MM.1S (cell line): Measurements from ENCODE around the gene TTR.

Source experiments
- DNase-seq: peaks from one replicate; pipeline ENCODE4 v3.0.0-alpha.2; 2015
- H2AFZ ChIP-seq: fragments of 300-600 bp; sonication (generic); 2 replicates; pipeline ENCODE4 v1.6.0; 2016; ENCODE audit warnings: antibody characterized with exemption, low read length
- H3F3A ChIP-seq: fragments of 300-600 bp; sonication (generic); 2 replicates; pipeline ENCODE4 v1.6.1; 2016; ENCODE audit warnings: mild to moderate bottlenecking, antibody characterized with exemption, low read length, moderate library complexity, mixed read lengths; ENCODE audit not compliant: insufficient read depth
- H3K27ac ChIP-seq: fragments of 300-600 bp; sonication (generic); 2 replicates; pipeline ENCODE4 v1.5.1; 2016; ENCODE audit warnings: mild to moderate bottlenecking, low read length
- H3K27me3 ChIP-seq: fragments of 300-600 bp; sonication (generic); replicated peaks from 2 replicates; pipeline ENCODE4 v1.6.0; 2016; ENCODE audit warnings: low read length; ENCODE audit not compliant: insufficient read depth
- H3K36me3 ChIP-seq: fragments of 300-600 bp; sonication (generic); replicated peaks from 2 replicates; pipeline ENCODE4 v1.6.1; 2016; ENCODE audit warnings: mild to moderate bottlenecking, low read length, mixed read lengths; ENCODE audit not compliant: insufficient read depth
- H3K4me1 ChIP-seq: fragments of 300-600 bp; sonication (generic); 2 replicates; pipeline ENCODE4 v1.6.1; 2016; ENCODE audit warnings: low read length, mixed read lengths
- H3K4me2 ChIP-seq: fragments of 300-600 bp; sonication (generic); 2 replicates; pipeline ENCODE4 v1.6.0; 2016; ENCODE audit warnings: low read depth, low read length
- H3K4me3 ChIP-seq: fragments of 300-600 bp; sonication (generic); 2 replicates; pipeline ENCODE4 v1.5.1; 2016; ENCODE audit warnings: low read length, mixed read lengths
- H3K79me2 ChIP-seq: fragments of 300-600 bp; sonication (generic); 2 replicates; pipeline ENCODE4 v1.6.1; 2016; ENCODE audit warnings: mixed run types, low read length, mixed read lengths
- H3K9ac ChIP-seq: fragments of 300-600 bp; sonication (generic); 2 replicates; pipeline ENCODE4 v1.6.1; 2016; ENCODE audit warnings: low read length, mixed read lengths
- H3K9me2 ChIP-seq: fragments of 300-600 bp; sonication (generic); replicated peaks from 2 replicates; pipeline ENCODE4 v1.6.1; 2016; ENCODE audit warnings: mild to moderate bottlenecking, low read length, mixed read lengths; ENCODE audit not compliant: insufficient read depth
- H3K9me3 ChIP-seq: fragments of 300-600 bp; sonication (generic); replicated peaks from 2 replicates; pipeline ENCODE4 v1.6.1; 2016; ENCODE audit warnings: mild to moderate bottlenecking, low read length, mixed read lengths; ENCODE audit not compliant: insufficient read depth
- H4K20me1 ChIP-seq: fragments of 300-600 bp; sonication (generic); 2 replicates; pipeline ENCODE4 v1.6.1; 2016; ENCODE audit warnings: mild to moderate bottlenecking, low read length, moderate library complexity, mixed read lengths; ENCODE audit not compliant: insufficient read depth
- EZH2 ChIP-seq: fragments of 300-600 bp; sonication (generic); optimal IDR thresholded peaks from 2 replicates; pipeline ENCODE3; 2017; ENCODE audit warnings: low read depth, mild to moderate bottlenecking, antibody characterized with exemption, low read length, mixed read lengths
- EZH2phosphoT487 ChIP-seq: fragments of 300-600 bp; sonication (generic); IDR thresholded peaks from 2 replicates; pipeline ENCODE4 v1.6.1; 2018; ENCODE audit warnings: antibody characterized with exemption, low read length
- TF ChIP-seq, protein P1 (sequence below): fragments of 300-600 bp; sonication (generic); IDR thresholded peaks from 2 replicates; pipeline ENCODE4 v1.5.1; 2016; ENCODE audit warnings: antibody characterized with exemption, low read length, mixed read lengths

Gene TTR

DNA sequence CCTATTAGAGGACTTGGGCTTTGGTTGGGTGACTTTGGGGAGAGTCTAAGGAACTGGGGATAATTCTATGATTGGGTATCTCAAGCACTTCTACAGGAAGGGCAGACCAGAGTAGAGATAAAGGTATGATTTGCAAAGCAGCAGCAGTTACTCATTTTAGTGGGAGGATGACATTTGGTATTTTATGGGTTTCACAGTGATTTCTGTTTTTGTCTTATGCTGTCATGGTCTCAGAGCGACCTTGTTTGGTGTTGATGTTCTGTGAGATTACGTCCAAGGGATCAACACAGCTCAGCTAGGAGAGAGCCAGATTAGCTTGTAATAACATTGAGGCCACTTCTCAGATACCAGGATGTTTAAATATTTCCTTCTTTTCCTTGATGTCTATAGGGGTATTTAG, 18.2 kb downstream of the TTR start:
- no peaks in the 10 kb centered on the region for H3K4me1 ChIP-seq
- H3K9ac ChIP-seq: no peak overlapping the region
- no peaks in the 10 kb centered on the region for H3K36me3 ChIP-seq
- H4K20me1 ChIP-seq: no peaks in the 10 kb centered on the region
- H2AFZ ChIP-seq: no peak overlapping the region
- H3K9me3 ChIP-seq: no peaks in the 10 kb centered on the region
- H3K9me2 ChIP-seq: no peaks in the 10 kb centered on the region
- no peaks in the 10 kb centered on the region for H3K79me2 ChIP-seq
- DNase-seq: no peak
- H3K27me3 ChIP-seq: no peaks in the 10 kb centered on the region
- no peak overlapping the region for H3K4me3 ChIP-seq
- TF ChIP-seq EZH2phosphoT487 (no peak), EZH2 (no peak)
- TF ChIP-seq, protein P1, sequence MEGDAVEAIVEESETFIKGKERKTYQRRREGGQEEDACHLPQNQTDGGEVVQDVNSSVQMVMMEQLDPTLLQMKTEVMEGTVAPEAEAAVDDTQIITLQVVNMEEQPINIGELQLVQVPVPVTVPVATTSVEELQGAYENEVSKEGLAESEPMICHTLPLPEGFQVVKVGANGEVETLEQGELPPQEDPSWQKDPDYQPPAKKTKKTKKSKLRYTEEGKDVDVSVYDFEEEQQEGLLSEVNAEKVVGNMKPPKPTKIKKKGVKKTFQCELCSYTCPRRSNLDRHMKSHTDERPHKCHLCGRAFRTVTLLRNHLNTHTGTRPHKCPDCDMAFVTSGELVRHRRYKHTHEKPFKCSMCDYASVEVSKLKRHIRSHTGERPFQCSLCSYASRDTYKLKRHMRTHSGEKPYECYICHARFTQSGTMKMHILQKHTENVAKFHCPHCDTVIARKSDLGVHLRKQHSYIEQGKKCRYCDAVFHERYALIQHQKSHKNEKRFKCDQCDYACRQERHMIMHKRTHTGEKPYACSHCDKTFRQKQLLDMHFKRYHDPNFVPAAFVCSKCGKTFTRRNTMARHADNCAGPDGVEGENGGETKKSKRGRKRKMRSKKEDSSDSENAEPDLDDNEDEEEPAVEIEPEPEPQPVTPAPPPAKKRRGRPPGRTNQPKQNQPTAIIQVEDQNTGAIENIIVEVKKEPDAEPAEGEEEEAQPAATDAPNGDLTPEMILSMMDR: no peak
- no peak overlapping the region for H3K27ac ChIP-seq
- H3F3A ChIP-seq: no peaks in the 10 kb centered on the region
- no peak overlapping the region for H3K4me2 ChIP-seq

DNA sequence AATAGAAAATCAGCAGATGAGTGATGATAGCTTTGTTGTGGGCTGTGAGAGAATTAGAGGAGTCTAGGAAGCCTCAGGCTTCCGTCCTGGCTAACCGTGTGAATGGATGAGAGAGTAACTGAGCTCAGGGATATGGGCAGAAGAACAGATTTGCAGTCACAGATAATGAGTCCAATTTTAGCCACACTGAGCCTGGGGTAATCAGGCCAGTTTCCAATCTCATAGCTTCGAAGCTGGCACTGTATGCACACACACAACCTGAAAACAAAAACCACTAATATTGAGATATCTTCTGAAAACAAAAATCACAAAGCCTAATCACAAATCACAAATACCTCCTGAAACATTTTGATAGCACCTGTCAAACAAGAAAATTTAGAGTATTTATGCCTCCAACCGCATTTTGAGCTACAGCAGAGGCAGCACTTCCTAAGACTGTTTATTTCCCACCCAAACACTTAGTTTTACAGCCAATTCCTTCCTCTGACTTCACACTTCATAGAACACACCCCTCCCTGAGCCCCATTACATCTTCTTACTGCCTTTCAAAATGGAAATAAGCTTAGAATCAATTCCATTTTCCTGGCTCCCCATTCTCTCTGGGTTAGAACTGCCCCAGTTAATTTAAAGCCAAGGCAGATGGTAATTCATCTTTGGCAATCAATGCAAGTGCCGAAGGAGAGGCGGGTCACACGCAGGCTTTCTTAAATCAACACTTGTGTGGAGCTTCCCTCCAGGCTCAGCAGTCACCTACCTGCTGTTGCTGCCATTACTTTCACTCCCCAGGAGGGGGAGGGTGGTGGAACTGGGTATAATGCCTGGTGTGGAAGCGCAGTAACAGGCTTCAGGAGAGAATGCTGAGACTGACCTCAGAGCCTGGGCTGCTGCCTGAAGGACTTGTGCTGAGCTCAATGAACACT, 18.9 kb downstream of the TTR start:
- H4K20me1 ChIP-seq: no peaks in the 10 kb centered on the region
- no peak overlapping the region for H3K27ac ChIP-seq
- DNase-seq: no peak
- H3K9me3 ChIP-seq: no peaks in the 10 kb centered on the region
- H3K79me2 ChIP-seq: no peaks in the 10 kb centered on the region
- no peak overlapping the region for H3K4me2 ChIP-seq
- no peak for TF ChIP-seq EZH2
- TF ChIP-seq EZH2phosphoT487: no peak
- TF ChIP-seq, protein P1: no peak
- no peaks in the 10 kb centered on the region for H3K9me2 ChIP-seq
- no peak overlapping the region for H2AFZ ChIP-seq
- no peaks in the 10 kb centered on the region for H3K36me3 ChIP-seq
- H3F3A ChIP-seq: no peaks in the 10 kb centered on the region
- no peaks in the 10 kb centered on the region for H3K4me1 ChIP-seq
- no peaks in the 10 kb centered on the region for H3K27me3 ChIP-seq
- no peak overlapping the region for H3K4me3 ChIP-seq
- no peak overlapping the region for H3K9ac ChIP-seq

DNA sequence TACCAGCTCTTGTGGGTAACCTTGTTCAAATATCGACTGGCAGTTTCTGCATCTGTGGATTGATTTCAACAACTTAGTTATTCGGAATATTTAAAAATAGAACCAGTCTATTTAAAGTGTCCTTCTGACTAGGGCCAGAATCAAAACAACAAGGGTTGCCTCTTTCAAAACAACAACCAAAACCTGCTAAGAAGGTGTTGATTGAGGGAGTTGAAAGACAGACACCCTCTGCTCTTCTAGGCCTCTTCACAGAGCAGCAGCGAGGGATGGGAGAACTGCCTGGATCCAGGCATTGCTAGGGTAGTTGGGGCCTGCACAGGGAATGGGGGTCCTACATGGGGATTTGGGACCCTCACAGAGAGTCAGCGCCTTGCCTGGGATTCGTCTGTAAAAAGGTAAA, 19.8 kb downstream of the TTR start:
- Histone ChIP-seq H3K36me3 (no peaks in the 10 kb centered on the region), H3F3A (no peaks in the 10 kb centered on the region), H3K9ac (no peak overlapping the region), H3K27ac (no peak overlapping the region), H3K27me3 (no peaks in the 10 kb centered on the region), H4K20me1 (no peaks in the 10 kb centered on the region), H3K79me2 (no peaks in the 10 kb centered on the region), H3K4me2 (no peak overlapping the region), H3K9me3 (no peaks in the 10 kb centered on the region), H2AFZ (no peak overlapping the region), H3K4me1 (no peaks in the 10 kb centered on the region), H3K9me2 (no peaks in the 10 kb centered on the region), H3K4me3 (no peak overlapping the region)
- no peak for DNase-seq
- TF ChIP-seq EZH2phosphoT487 (no peak), EZH2 (no peak)
- TF ChIP-seq, protein P1: no peak
